ENCODE measurements around the gene G3BP1. TPM values are rescaled to one million over a fixed set of nuclear protein-coding genes. Genes with fewer than 3 reads are reported as not detected.

Gene G3BP1
- total and polyA plus RNA-seq, 9 of the 15 experiments (the other 6 are each of a cell fraction or from before 2014, with no cell fraction given), result 54.7 to 264 (median 105) TPM

DNA sequence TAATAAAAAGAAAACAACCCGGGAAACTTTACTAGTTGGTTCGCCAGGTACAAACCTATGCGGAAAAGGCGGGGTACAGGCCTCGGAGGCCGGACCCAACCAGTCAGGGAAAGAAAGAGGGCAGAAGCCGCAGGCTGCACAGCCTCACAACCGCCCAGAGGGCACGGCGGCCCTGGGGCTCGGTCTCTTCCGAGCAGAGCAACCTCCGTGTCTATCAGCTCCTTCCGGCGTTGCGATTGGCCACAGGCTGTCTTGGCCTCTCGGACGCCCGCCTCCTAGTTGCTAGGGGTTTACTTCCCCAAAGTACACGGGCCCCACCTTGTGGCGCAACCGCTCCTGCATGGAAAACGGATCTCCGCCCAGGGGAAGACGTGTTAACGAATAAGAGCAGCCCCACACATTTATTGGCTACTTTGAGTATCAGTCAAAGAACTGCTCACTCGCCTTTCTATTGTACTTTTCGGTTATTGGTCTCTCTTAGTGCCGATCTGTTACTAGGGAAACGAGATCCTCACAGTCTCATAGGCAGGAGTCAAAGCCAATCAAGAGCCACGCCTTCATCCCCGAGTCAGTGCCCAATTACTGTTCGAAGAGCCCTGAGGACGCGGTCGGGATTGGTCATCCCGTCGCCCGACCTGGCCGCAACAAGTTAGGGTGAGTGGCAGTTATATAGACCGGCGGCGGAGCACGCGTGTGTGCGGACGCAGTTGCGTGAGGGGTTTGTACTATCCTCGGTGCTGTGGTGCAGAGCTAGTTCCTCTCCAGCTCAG, at the start of gene G3BP1 (continued):
- TF ChIP-seq, protein P1, sequence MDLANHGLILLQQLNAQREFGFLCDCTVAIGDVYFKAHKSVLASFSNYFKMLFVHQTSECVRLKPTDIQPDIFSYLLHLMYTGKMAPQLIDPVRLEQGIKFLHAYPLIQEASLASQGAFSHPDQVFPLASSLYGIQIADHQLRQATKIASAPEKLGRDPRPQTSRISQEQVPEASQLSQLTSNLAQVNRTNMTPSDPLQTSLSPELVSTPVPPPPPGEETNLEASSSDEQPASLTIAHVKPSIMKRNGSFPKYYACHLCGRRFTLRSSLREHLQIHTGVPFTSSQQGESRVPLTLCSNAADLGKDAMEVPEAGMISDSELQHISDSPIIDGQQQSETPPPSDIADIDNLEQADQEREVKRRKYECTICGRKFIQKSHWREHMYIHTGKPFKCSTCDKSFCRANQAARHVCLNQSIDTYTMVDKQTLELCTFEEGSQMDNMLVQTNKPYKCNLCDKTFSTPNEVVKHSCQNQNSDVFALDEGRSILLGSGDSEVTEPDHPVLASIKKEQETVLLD (IDR thresholded peaks at IDR 0.05), result peak; percentile 62; the same call in 1 of the 2 replicates
- TF ChIP-seq ELF1 (tag; IDR thresholded peaks at IDR 0.05) (0 out of 2 replicates have a peak, but pooled peaks have one; percentile 28), XRCC5 (IDR thresholded peaks at IDR 0.05; ENCODE audit: low read depth, low read length) (peak; percentile 68; the same call in 1 of the 2 replicates), CBFA2T3 (IDR thresholded peaks at IDR 0.05) (no peak), NFIC (IDR thresholded peaks at IDR 0.05) (peak; percentile 41; the same call in 1 of the 2 replicates), MED1 (CRISPR knock-in tag; IDR thresholded peaks at IDR 0.05; ENCODE audit: borderline replicate concordance) (no peak), ZNF175 (CRISPR knock-in tag; IDR thresholded peaks at IDR 0.05; ENCODE audit: low read depth) (0 out of 2 replicates have a peak, but pooled peaks have one; percentile 13), MAZ (CRISPR knock-in tag; conservative IDR thresholded peaks at IDR 0.05 in 1 of 2, IDR thresholded peaks at IDR 0.05 in 1 of 2) (peak in 1 of 2 experiments; percentile 30; a peak in 2 of 4 replicates), PTBP1 (IDR thresholded peaks at IDR 0.05; ENCODE audit: low read depth, low read length) (no peak), GATA2 (CRISPR knock-in tag; IDR thresholded peaks at IDR 0.05) (no peak), RNF2 (IDR thresholded peaks at IDR 0.05) (peak; percentile 95), CBFB (CRISPR knock-in tag; IDR thresholded peaks at IDR 0.05) (no peak), SNRNP70 (optimal IDR thresholded peaks at IDR 0.05; ENCODE audit: low read depth, low read length) (no peak), TRIM24 (IDR thresholded peaks at IDR 0.05) (no peak), HCFC1 (IDR thresholded peaks at IDR 0.05; ENCODE audit: low read depth, low read length) (no peak; the same call in 1 of the 2 replicates), PHF20 (IDR thresholded peaks at IDR 0.05; ENCODE audit: partially characterized antibody) (peak; percentile 71)
- TF ChIP-seq, protein P2, sequence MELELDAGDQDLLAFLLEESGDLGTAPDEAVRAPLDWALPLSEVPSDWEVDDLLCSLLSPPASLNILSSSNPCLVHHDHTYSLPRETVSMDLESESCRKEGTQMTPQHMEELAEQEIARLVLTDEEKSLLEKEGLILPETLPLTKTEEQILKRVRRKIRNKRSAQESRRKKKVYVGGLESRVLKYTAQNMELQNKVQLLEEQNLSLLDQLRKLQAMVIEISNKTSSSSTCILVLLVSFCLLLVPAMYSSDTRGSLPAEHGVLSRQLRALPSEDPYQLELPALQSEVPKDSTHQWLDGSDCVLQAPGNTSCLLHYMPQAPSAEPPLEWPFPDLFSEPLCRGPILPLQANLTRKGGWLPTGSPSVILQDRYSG (tag; conservative IDR thresholded peaks at IDR 0.05; ENCODE audit: low read depth), result no peak
- TF ChIP-seq, protein P3, sequence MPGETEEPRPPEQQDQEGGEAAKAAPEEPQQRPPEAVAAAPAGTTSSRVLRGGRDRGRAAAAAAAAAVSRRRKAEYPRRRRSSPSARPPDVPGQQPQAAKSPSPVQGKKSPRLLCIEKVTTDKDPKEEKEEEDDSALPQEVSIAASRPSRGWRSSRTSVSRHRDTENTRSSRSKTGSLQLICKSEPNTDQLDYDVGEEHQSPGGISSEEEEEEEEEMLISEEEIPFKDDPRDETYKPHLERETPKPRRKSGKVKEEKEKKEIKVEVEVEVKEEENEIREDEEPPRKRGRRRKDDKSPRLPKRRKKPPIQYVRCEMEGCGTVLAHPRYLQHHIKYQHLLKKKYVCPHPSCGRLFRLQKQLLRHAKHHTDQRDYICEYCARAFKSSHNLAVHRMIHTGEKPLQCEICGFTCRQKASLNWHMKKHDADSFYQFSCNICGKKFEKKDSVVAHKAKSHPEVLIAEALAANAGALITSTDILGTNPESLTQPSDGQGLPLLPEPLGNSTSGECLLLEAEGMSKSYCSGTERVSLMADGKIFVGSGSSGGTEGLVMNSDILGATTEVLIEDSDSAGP (CRISPR knock-in tag; IDR thresholded peaks at IDR 0.05), result no peak
- TF ChIP-seq, protein P4, sequence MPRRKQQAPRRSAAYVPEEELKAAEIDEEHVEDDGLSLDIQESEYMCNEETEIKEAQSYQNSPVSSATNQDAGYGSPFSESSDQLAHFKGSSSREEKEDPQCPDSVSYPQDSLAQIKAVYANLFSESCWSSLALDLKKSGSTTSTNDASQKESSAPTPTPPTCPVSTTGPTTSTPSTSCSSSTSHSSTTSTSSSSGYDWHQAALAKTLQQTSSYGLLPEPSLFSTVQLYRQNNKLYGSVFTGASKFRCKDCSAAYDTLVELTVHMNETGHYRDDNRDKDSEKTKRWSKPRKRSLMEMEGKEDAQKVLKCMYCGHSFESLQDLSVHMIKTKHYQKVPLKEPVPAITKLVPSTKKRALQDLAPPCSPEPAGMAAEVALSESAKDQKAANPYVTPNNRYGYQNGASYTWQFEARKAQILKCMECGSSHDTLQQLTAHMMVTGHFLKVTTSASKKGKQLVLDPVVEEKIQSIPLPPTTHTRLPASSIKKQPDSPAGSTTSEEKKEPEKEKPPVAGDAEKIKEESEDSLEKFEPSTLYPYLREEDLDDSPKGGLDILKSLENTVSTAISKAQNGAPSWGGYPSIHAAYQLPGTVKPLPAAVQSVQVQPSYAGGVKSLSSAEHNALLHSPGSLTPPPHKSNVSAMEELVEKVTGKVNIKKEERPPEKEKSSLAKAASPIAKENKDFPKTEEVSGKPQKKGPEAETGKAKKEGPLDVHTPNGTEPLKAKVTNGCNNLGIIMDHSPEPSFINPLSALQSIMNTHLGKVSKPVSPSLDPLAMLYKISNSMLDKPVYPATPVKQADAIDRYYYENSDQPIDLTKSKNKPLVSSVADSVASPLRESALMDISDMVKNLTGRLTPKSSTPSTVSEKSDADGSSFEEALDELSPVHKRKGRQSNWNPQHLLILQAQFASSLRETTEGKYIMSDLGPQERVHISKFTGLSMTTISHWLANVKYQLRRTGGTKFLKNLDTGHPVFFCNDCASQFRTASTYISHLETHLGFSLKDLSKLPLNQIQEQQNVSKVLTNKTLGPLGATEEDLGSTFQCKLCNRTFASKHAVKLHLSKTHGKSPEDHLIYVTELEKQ (CRISPR knock-in tag; IDR thresholded peaks at IDR 0.05), result no peak
- TF ChIP-seq, protein P5, sequence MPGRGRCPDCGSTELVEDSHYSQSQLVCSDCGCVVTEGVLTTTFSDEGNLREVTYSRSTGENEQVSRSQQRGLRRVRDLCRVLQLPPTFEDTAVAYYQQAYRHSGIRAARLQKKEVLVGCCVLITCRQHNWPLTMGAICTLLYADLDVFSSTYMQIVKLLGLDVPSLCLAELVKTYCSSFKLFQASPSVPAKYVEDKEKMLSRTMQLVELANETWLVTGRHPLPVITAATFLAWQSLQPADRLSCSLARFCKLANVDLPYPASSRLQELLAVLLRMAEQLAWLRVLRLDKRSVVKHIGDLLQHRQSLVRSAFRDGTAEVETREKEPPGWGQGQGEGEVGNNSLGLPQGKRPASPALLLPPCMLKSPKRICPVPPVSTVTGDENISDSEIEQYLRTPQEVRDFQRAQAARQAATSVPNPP (IDR thresholded peaks at IDR 0.05; ENCODE audit: borderline replicate concordance, insufficient read depth, insufficient read length), result no peak

All from K562 (cell line).